LHCN-M2 (cell line): ENCODE data around the gene PET100. TPM values are rescaled to one million over a fixed set of nuclear protein-coding genes. Genes with fewer than 3 reads are reported as not detected.

Experiments used
- DNase-seq: peaks from one replicate; pipeline ENCODE4 v3.0.0-alpha.2; 2012; ENCODE audit warnings: low read depth
- total RNA-seq: library from RNA; depleted of rRNA; stranded (reverse); fragments of >200 nt; gene quantifications from 2 replicates; pipeline ENCODE4 v1.2.3, GENCODE V29; 2014

PET100 gene
- total RNA-seq, 1 experiment from 2014 or later: 13.1 TPM

DNA sequence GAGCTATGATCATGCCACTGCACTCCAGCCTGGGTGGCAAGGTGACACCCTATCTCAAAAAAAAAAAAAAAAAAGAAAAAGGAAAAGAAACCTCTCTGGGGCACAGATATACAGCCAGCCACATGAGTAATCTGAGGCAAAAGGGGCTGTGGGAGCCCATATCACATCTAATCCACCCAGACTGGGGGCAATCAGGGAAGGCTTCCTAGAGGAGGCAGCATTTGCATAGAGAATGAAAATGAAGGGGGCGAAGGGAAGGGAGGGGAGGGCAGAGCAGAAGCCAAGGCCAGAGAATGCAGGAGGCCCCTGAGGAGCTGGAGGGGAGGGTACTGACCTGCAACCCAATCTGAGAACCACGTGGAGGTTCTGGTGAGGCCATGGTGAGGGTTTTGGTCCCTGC lies 20.6 kb downstream of the PET100 start:
- DNase-seq: no peak

DNA sequence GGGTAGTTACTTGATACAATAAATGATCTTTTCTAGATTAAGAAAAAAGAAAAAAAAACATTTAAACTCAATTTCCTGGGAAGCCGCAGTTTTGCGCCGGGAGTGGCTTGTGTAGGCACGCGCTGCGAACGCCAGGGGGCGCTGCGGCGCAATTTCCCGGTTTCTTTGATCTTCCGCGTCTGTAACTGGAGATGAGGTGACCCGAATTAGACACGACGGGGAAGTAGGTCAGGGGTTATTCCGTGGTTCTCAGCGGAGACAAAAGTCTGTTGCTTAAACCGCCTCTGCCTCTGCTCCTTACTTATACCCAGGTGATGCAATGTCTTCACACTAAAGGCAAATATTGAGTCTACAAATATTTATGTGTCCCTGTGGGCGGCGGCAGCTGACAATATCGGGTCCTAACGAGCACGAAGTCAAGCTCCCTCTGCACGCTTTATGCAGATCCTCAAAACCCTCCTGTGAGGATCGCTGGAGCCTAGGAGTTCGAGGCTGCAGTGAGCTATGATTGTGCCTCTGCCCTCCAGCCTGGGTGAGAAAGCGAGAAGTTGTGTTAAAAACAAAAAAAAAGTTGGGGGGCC lies 22.6 kb downstream of the PET100 start:
- peak; percentile 67 for DNase-seq

DNA sequence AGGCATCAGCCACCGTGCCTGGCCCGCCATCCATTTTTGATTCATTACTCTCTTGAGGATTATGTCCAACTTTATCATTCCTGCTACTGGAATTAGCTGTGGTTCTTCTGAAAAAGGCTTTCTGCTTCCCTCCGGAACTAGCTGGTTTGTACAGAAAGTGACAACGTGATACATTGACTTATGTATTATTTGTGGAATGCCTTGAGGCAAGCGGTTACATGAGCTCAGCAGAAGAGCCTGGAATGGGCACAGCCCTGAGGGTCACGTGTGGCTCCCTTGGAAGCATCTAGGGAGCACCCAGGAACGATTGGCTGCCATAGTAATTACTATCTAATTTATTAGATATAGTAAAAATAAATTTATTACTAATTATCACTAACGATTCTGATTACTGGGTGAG lies 24.8 kb downstream of the PET100 start:
- peak; percentile 29 for DNase-seq

GRCh38 chr19:7655581-7655980 lies 26.0 kb downstream of the PET100 start:
- DNase-seq: no peak

DNA sequence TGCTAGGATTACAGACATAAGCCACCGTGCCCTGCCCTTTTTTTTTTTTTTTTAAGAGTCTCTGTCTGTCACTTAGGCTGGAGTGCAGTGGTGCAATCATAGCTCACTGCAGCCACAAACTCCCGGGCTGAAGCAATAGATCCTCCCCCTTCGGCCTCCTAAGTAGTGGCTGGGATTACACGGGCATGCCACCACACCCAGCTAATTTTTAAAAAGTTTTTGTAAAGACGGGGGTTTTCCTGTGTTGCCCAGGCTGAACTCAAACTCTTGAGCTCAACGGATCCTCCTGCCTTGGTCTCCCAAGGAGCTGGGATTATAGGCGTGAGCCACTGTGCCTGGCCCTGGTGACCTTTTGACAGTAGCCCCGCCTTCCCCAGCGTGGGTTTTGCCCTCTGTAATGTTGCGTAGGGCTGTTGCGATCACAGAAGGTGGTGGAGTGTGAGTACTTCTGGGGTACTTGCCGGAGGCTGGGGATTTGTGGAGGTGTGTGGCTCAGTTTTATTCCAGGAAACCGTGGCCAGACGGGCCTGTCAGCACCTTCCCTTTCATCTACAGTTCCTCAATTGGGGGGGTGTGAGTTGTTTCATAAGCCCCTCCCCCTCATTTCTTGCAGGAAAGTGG lies 27.6 kb downstream of the PET100 start:
- DNase-seq: no peak

- peak; percentile 13 for DNase-seq
Observed at GRCh38 chr19:7658219-7658686, 28.7 kb downstream of the PET100 start.

GRCh38 chr19:7661744-7662538 lies 32.3 kb downstream of the PET100 start:
- no peak for DNase-seq

DNA sequence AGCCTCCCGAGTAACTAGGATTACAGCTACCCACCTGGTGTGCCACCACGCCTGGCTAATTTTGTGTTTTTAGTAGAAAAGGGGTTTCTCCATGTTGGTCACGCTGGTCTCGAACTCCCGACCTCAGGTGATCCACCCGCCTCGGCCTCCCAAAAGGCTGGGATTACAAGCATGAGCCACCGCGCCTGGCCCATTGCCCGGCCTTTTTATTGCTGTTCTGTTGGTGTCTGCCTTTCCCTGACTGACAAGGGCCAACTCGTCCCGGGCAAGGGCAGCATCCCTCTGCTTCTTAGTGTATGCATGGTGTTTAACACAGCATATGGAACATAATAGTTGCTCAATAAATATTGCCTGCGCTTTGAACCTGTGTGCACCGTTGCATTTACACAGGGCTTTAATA lies 33.1 kb downstream of the PET100 start:
- no peak for DNase-seq

GRCh38 chr19:7663706-7664105 lies 34.1 kb downstream of the PET100 start:
- peak; percentile 77 for DNase-seq

DNA sequence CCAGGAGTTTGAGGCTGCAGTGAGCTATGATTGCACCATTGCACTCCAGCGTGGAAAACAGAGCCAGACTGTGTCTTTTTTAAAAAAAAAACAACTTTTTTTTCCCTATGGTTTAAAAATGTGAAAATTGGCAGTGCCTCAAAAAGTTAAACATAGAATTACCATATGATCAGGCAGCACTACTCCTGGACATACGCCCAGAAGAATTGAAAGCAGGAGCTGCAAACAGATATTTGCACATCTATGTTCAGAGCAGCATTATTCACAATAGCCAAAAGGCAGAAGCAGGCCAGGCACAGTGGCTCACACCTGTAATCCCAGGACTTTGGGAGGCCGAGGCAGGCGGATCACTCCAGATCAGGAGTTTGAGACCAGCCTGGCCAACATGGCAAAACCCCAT lies 35.5 kb downstream of the PET100 start:
- DNase-seq: no peak

GRCh38 chr19:7668842-7669241 lies 39.2 kb downstream of the PET100 start, which contains the start of gene RETN:
Gene RETN, plus strand, starts transcription at chr19:7669049. Its CDS starts 278 bp downstream, at chr19:7669327.
- no peak for DNase-seq

GRCh38 chr19:7669641-7670040 lies 40.0 kb downstream of the PET100 start:
- DNase-seq: no peak

GRCh38 chr19:7670150-7670783 lies 40.7 kb downstream of the PET100 start:
- DNase-seq: no peak

DNA sequence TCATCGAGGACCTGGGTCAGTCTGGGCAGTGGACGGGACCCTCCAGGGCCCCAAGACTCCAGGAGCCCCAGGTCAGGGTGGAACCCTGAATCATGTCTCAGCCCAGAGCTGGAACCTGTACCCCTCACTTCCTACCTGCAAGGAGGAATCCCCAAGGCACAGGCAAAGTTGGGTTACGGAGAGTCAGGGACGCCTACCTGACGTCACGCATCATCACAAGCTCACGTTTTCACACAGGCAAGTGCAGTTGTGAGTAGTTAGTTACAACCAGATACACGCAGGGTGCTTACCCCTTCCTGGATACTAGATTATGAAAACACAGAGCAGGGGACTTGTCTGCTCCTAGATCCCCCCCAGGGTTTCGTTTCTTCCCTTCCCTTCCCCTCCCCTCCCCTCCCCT lies 41.2 kb downstream of the PET100 start:
- no peak for DNase-seq

- DNase-seq: no peak
Observed at GRCh38 chr19:7672522-7672921, 42.9 kb downstream of the PET100 start.

GRCh38 chr19:7674010-7675005 lies 44.7 kb downstream of the PET100 start:
- peak; percentile 68 for DNase-seq

GRCh38 chr19:7676376-7676775 lies 46.8 kb downstream of the PET100 start:
- DNase-seq: no peak

DNA sequence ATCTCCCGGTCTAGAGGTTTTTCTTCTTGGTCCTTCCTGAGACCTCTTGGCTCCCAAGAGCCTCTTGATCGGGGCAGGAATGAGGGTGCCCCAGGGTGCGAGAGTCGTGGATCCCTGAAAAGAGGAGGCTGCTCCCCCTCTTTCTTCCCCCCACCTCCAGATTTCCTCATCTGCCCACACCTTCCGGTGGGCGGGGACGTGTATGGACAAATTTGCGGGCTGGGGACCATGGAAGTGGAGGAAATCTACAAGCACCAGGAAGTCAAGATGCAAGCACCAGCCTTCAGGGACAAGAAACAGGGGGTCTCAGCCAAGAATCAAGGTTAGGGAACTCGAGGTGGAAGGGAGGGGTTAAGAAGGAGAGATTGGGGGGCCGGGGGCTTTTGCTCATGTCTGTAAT lies 47.3 kb downstream of the PET100 start, which contains the start of gene MCEMP1:
Gene MCEMP1 (plus strand): TSS at position 237 of the 400 bp plus-strand sequence. CDS start 31 bp downstream, at position 268.
- no peak for DNase-seq

DNA sequence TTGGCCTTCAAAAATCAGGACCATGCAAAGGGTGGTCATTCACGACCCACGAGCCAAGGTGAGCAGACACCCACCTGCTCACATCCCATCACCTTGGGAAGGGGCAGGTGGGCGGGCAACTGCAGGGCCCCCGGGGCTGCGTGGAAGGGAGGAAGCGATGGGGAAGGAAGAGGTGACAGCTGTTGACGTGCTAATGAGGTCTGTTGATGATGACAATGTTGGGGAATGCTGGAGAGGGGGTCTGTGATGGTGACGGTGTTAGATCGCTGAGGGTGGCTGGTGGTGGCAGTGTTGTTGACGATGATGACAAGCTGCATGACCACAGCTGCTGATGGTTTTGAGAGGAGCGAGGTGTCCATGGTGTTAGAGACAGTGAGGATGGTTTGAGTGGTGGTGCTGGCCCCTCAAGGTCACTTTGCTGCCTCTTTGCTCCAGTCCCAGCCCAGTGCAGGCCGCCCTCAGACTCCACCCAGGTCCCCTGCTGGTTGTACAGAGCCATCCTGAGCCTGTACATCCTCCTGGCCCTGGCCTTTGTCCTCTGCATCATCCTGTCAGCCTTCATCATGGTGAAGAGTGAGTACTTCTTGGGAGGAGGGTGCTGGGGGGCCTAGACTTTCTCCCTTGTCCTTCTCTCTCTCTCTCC lies 48.2 kb downstream of the PET100 start:
- DNase-seq: no peak
